ENCODE measurements around the gene PBX3. TPM values are rescaled to one million over a fixed set of nuclear protein-coding genes. Genes with fewer than 3 reads are reported as not detected.

Gene PBX3
- total RNA-seq, 1 donor from 2014 or later = 48.6 TPM

DNA sequence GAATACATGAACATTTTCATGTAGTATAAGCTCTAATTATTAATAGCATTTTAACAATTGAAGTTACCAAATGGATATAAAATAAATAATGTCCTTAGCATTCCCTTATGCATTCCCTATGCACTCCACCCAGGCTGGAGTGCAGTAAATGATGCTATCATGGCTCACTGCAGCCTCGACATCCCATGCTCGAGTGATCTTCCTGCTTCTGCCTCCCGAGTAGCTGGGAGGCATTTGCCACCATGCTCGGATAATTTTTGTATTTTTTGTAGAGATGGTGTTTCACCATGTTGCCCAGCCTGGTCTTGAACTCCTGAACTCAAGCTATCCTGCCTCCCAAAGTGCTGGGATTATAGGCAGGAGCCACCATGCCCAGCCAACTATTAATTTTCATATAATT is 184.0 kb downstream of the PBX3 start:
- TF ChIP-seq, protein P1, sequence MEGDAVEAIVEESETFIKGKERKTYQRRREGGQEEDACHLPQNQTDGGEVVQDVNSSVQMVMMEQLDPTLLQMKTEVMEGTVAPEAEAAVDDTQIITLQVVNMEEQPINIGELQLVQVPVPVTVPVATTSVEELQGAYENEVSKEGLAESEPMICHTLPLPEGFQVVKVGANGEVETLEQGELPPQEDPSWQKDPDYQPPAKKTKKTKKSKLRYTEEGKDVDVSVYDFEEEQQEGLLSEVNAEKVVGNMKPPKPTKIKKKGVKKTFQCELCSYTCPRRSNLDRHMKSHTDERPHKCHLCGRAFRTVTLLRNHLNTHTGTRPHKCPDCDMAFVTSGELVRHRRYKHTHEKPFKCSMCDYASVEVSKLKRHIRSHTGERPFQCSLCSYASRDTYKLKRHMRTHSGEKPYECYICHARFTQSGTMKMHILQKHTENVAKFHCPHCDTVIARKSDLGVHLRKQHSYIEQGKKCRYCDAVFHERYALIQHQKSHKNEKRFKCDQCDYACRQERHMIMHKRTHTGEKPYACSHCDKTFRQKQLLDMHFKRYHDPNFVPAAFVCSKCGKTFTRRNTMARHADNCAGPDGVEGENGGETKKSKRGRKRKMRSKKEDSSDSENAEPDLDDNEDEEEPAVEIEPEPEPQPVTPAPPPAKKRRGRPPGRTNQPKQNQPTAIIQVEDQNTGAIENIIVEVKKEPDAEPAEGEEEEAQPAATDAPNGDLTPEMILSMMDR (IDR thresholded peaks at IDR 0.05) = no peak
- Histone ChIP-seq H3K4me1 (no peaks in the 10 kb centered on the region), H3K27ac (no peak overlapping the region), H3K4me3 (no peak overlapping the region), H3K9me3 (no peaks in the 10 kb centered on the region), H3K27me3 (no peaks in the 10 kb centered on the region), H3K36me3 (peaks cover 6% of the 10 kb centered on the region)
- no peak for DNase-seq
- no peak for ATAC-seq
- intact Hi-C loops (cut with DNase I) = no loop called here

DNA sequence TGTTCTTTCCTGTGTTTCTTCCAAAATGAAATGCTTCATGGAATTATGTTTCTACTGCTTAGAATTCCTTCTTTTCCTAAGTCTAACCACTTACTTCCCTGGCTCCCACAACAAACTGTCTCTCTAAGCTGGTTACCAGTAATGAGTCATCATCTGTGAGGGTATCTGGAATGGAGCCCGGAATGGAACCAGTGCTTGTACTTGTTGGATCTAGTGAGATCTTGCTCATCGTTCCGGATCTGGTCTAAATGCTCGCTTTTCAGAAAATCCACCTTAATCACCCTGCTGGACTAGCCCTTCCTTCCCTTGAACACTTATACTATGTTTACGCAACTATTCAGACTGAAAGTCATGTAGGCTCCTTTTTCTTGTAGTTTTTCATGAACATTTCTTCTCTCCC is 184.8 kb downstream of the PBX3 start:
- Histone ChIP-seq H3K9me3 (no peaks in the 10 kb centered on the region), H3K36me3 (peaks cover 14% of the 10 kb centered on the region), H3K4me3 (no peak overlapping the region), H3K27ac (no peak overlapping the region), H3K27me3 (no peaks in the 10 kb centered on the region), H3K4me1 (no peaks in the 10 kb centered on the region)
- intact Hi-C loops (cut with DNase I) = no loop called here
- ATAC-seq = no peak
- TF ChIP-seq, protein P1 (IDR thresholded peaks at IDR 0.05) = no peak
- DNase-seq = no peak

DNA sequence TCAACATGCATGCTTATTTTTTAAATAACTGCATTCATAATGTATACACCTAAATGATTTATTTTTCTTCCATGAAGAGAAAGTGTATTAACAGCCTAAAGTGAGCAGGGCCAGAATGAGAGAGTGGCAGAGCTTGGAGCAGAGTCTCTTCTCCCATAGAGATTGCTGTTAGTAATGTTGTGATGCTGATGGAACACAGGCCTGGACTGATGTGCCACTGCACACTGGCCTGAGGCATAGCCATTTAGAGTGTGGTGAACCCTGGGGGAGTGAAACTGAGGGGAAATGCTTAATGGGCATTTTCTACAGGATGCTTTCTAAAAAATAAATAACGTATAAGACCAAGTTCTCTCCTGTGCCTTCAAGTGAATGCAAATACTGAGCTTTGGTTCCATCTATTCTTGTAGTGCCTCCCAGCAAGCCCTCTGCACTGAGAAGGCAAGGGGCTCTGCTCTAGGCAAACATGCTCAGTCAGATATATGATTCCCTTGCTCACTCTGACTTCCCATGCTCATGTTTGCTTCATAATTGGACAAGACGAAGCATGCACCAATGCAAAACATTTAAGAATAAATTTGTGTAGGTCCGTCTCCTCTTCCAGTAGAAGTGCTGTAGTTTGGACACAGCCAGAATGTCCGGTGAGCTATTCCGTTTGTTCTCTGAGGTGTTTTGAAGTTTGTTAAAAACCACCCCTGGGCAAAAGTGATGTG is 185.7 kb downstream of the PBX3 start:
- intact Hi-C loops (cut with DNase I) = no loop called here

DNA sequence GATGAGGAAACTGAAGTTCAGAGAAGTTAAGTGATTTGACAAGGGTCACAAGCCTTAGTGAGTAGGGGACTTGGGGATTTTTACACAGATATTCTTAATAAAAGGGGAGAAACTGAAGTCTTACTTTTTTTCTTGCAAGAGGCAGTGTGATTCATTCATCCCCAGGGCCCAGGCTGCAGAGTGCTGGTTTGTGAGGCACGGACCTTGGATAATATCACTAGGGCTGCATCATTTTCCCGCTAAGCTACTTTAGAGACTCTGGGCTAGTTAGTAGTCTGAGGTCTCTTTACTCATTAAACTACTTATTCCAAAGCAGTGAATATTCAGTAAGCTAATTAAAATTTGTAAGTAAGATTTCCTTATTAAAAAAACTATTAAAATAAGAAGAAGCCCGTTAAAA is 195.0 kb downstream of the PBX3 start:
- intact Hi-C loops (cut with DNase I) = no loop called here
- Histone ChIP-seq H3K27ac (no peak overlapping the region), H3K4me3 (no peak overlapping the region), H3K4me1 (no peaks in the 10 kb centered on the region), H3K9me3 (no peaks in the 10 kb centered on the region), H3K27me3 (no peaks in the 10 kb centered on the region), H3K36me3 (no peaks in the 10 kb centered on the region)
- TF ChIP-seq, protein P1 (IDR thresholded peaks at IDR 0.05) = no peak
- ATAC-seq (no peak), DNase-seq (no peak)

More for the DNA sequence above, 185.7 kb downstream of the PBX3 start:
- DNase-seq (no peak), ATAC-seq (no peak)
- TF ChIP-seq, protein P1 (IDR thresholded peaks at IDR 0.05) = no peak
- no peaks in the 10 kb centered on the region for H3K4me1 ChIP-seq
- no peaks in the 10 kb centered on the region for H3K27me3 ChIP-seq
- no peaks in the 10 kb centered on the region for H3K9me3 ChIP-seq
- peaks cover 14% of the 10 kb centered on the region for H3K36me3 ChIP-seq
- no peak overlapping the region for H3K27ac ChIP-seq
- no peak overlapping the region for H3K4me3 ChIP-seq

DNA sequence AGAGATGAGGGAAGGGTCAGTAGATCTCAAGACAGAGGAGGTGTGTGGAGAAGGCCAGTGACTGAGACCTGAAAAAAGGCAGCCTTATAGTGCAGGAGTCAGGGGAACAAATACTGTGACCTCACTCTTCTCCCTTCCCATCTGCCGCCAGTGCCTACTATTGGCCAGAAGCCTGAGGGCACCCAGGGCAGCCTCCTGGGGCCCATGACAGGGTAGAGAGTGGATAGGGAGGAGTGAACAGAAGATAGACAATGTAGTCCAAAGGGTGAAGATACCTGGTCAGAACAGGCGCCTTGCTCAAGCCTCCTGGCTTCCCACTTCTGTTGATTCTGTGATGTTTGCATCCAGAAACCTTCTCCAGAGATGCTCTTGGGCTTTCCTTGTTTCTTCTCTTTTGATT is 196.7 kb downstream of the PBX3 start:
- no peak for DNase-seq
- no peaks in the 10 kb centered on the region for H3K9me3 ChIP-seq
- ATAC-seq = no peak
- H3K27me3 ChIP-seq = no peaks in the 10 kb centered on the region
- TF ChIP-seq, protein P1 (IDR thresholded peaks at IDR 0.05) = no peak
- no peak overlapping the region for H3K27ac ChIP-seq
- no peaks in the 10 kb centered on the region for H3K36me3 ChIP-seq
- no peaks in the 10 kb centered on the region for H3K4me1 ChIP-seq
- H3K4me3 ChIP-seq = no peak overlapping the region
- intact Hi-C loops (cut with DNase I) = no loop called here

DNA sequence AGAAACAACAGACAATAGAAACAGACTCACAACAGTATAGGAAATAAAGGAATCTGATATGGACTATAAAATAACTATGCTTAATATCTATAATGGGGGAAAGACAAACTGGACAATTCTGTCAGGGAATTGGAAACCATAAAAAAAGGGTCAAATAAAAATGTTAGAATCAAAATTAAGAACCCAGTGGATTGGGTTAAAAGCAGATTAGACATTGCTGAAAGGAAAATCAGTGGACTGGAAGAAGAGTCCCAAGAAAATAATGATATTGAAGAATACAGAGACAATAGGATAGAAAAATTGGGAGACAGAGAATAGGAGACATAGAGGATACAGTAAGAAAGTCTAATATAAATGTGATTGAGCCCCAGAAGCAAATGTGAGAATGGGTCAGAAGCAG is 199.2 kb downstream of the PBX3 start:
- Histone ChIP-seq H3K36me3 (no peaks in the 10 kb centered on the region), H3K27me3 (no peaks in the 10 kb centered on the region), H3K9me3 (no peaks in the 10 kb centered on the region), H3K4me1 (no peaks in the 10 kb centered on the region), H3K27ac (no peak overlapping the region), H3K4me3 (no peak overlapping the region)
- DNase-seq (no peak), ATAC-seq (no peak)
- intact Hi-C loops (cut with DNase I) = no loop called here
- TF ChIP-seq, protein P1 (IDR thresholded peaks at IDR 0.05) = no peak

Measured in upper lobe of right lung (tissue), 1 donor.